Neural progenitor cell (in vitro differentiated cells): ENCODE measurements around the gene R3HDM2. TPM values are rescaled to one million over a fixed set of nuclear protein-coding genes. Genes with fewer than 3 reads are reported as not detected.
"Not testable (repeated sequence)": the region's sequence is repeated elsewhere in the genome, so short reads cannot be mapped to it uniquely, and the experiment has no call there.

ENCODE experiments used
- DNase-seq: peaks from one replicate; pipeline ENCODE4 v3.0.0-alpha.2; 2016; ENCODE audit warnings: low spot score
- H2AFZ ChIP-seq: fragments of 200-600 bp; sonication (generic); replicated peaks from 2 replicates; pipeline ENCODE4 v1.6.1; 2016; ENCODE audit warnings: antibody characterized with exemption
- H3F3A ChIP-seq: fragments of 200-600 bp; sonication (generic); 2 replicates; pipeline ENCODE4 v1.6.1; 2016; ENCODE audit warnings: antibody characterized with exemption, low read depth
- H3K27ac ChIP-seq: fragments of 200-600 bp; sonication (generic); 2 replicates; pipeline ENCODE4 v1.5.1; 2016; ENCODE audit warnings: mild to moderate bottlenecking
- H3K27me3 ChIP-seq: fragments of 200-600 bp; sonication (generic); 2 replicates; pipeline ENCODE4 v1.6.1; 2016; ENCODE audit warnings: mild to moderate bottlenecking, moderate library complexity
- H3K36me3 ChIP-seq: fragments of 200-600 bp; sonication (generic); 2 replicates; pipeline ENCODE4 v1.5.1; 2016
- H3K4me1 ChIP-seq: fragments of 200-600 bp; sonication (generic); 2 replicates; pipeline ENCODE4 v1.6.1; 2016; ENCODE audit warnings: mixed run types
- H3K4me2 ChIP-seq: fragments of 200-600 bp; sonication (generic); 2 replicates; pipeline ENCODE4 v1.6.1; 2016
- H3K4me3 ChIP-seq: fragments of 200-600 bp; sonication (generic); 2 replicates; pipeline ENCODE4 v1.5.1; 2016
- H3K79me2 ChIP-seq: fragments of 200-600 bp; sonication (generic); 2 replicates; pipeline ENCODE4 v1.6.1; 2016; ENCODE audit warnings: low read depth
- H3K9ac ChIP-seq: fragments of 200-600 bp; sonication (generic); 2 replicates; pipeline ENCODE4 v1.6.1; 2016
- H3K9me3 ChIP-seq: fragments of 200-600 bp; sonication (generic); 2 replicates; pipeline ENCODE4 v1.5.1; 2016; ENCODE audit warnings: low read depth
- H4K20me1 ChIP-seq: fragments of 200-600 bp; sonication (generic); 2 replicates; pipeline ENCODE4 v1.6.1; 2016; ENCODE audit warnings: low read depth
- H3K27ac Mint-ChIP-seq: 3 replicates; pipeline ENCODE4 v1.8.0; 2021; ENCODE audit warnings: mixed read lengths
- H3K27me3 Mint-ChIP-seq: 2 replicates; pipeline ENCODE4 v1.8.0; 2022; ENCODE audit warnings: low read depth, mild to moderate bottlenecking, inconsistent platforms, moderate library complexity, mixed read lengths; ENCODE audit not compliant: insufficient read depth
- H3K36me3 Mint-ChIP-seq: 3 replicates; pipeline ENCODE4 v1.8.0; 2021; ENCODE audit warnings: mixed read lengths
- H3K4me1 Mint-ChIP-seq: 3 replicates; pipeline ENCODE4 v1.8.0; 2021; ENCODE audit warnings: mixed read lengths
- H3K4me3 Mint-ChIP-seq: 3 replicates; pipeline ENCODE4 v1.8.0; 2021; ENCODE audit warnings: mild to moderate bottlenecking, moderate library complexity, mixed read lengths
- H3K9me3 Mint-ChIP-seq: 3 replicates; pipeline ENCODE4 v1.8.0; 2020; ENCODE audit warnings: mixed read lengths
- EZH2 ChIP-seq: fragments of 200-600 bp; sonication (generic); IDR thresholded peaks from 2 replicates; pipeline ENCODE4 v1.6.1; 2017; ENCODE audit warnings: antibody characterized with exemption, mild to moderate bottlenecking, moderate library complexity
- EZH2phosphoT487 ChIP-seq: fragments of 200-600 bp; sonication (generic); IDR thresholded peaks from 2 replicates; pipeline ENCODE4 v1.6.1; 2017; ENCODE audit warnings: antibody characterized with exemption
- total RNA-seq: library from RNA; depleted of rRNA; stranded (reverse); fragments of >200 nt; gene quantifications from 2 replicates; pipeline ENCODE4 v1.2.3, GENCODE V29; 2015; ENCODE audit warnings: low replicate concordance
- TF ChIP-seq, protein P1 (sequence below): fragments of 200-600 bp; sonication (generic); IDR thresholded peaks from 2 replicates; pipeline ENCODE4 v1.5.1; 2017; ENCODE audit warnings: antibody characterized with exemption, mild to moderate bottlenecking

R3HDM2 gene
- total RNA-seq, 1 donor from 2014 or later = 40.0 TPM

DNA sequence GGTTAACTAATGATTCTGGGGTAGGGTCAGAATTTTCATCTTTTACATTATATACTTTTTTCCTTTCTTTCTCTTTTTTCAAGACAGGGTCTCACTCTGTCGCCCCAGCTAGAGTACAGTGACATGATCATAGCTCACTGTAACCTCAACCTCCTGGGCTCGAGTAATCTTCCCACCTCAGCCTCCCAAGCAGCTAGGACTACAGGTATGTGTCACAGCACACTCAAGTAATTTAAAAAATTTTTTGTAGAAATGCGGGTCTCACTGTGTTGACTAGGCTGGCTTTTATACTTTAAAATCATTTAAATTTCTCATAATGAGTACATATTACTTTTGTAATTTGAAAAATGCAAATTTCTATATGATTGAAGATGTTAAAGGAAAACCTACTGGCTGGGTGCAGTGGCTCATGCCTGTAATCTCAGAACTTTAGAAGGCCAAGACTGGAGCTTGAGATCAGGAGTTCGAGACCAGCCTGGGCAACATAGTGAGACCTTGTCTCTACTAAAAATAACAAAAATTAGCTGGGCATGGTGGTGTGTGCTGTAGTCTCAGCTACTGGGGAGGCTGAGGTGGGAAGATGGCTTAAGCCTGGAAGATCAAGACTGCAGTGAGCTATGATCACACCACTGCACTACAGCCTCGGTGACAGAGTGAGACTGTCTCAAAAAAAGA is 25.7 kb downstream of the R3HDM2 start:
- Histone ChIP-seq H3K9ac (no peak overlapping the region), H3K4me1 (no peaks in the 10 kb centered on the region), H3K27me3 (no peaks in the 10 kb centered on the region), H3K4me3 (no peak overlapping the region), H4K20me1 (peaks cover 6% of the 10 kb centered on the region), H3K9me3 (no peaks in the 10 kb centered on the region), H3K36me3 (peaks cover 3% of the 10 kb centered on the region), H3K27ac (no peak overlapping the region), H3K4me2 (no peak overlapping the region), H3F3A (no peaks in the 10 kb centered on the region), H3K79me2 (peaks cover 51% of the 10 kb centered on the region), H2AFZ (no peak overlapping the region)
- TF ChIP-seq EZH2phosphoT487 = no peak
- TF ChIP-seq, protein P1, sequence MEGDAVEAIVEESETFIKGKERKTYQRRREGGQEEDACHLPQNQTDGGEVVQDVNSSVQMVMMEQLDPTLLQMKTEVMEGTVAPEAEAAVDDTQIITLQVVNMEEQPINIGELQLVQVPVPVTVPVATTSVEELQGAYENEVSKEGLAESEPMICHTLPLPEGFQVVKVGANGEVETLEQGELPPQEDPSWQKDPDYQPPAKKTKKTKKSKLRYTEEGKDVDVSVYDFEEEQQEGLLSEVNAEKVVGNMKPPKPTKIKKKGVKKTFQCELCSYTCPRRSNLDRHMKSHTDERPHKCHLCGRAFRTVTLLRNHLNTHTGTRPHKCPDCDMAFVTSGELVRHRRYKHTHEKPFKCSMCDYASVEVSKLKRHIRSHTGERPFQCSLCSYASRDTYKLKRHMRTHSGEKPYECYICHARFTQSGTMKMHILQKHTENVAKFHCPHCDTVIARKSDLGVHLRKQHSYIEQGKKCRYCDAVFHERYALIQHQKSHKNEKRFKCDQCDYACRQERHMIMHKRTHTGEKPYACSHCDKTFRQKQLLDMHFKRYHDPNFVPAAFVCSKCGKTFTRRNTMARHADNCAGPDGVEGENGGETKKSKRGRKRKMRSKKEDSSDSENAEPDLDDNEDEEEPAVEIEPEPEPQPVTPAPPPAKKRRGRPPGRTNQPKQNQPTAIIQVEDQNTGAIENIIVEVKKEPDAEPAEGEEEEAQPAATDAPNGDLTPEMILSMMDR = no peak
- TF ChIP-seq EZH2 = no peak
- no peaks in the 10 kb centered on the region for H3K9me3 Mint-ChIP-seq
- DNase-seq = no peak
- no peak overlapping the region for H3K27ac Mint-ChIP-seq
- H3K36me3 Mint-ChIP-seq = peaks cover 6% of the 10 kb centered on the region
- H3K27me3 Mint-ChIP-seq = no peaks in the 10 kb centered on the region
- no peak overlapping the region for H3K4me3 Mint-ChIP-seq
- H3K4me1 Mint-ChIP-seq = no peaks in the 10 kb centered on the region

DNA sequence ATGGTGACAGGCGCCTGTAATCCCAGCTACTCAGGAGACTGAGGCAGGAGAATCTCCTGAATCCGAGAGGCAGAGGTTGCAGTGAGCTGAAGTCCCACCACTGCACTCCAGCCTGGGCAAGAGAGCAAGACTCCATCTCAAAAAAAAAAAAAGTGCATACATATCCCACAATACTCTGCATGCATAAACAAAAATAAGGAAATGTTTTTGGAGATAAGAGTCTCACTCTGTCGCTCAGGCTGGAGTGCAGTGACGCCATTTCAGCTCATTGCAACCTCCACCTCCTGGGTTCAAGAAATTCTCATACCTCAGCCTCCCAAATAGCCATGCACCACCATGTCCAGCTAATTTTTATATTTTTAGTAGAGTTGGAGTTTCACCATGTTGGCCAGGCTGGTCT is 28.7 kb downstream of the R3HDM2 start:
- not testable (repeated sequence) for H3K4me3 ChIP-seq, H3K4me2 ChIP-seq, DNase-seq, H2AFZ ChIP-seq, H3K4me1 Mint-ChIP-seq, H3K4me3 Mint-ChIP-seq, H3K27me3 Mint-ChIP-seq, H3K9me3 Mint-ChIP-seq, H3F3A ChIP-seq, H3K27ac ChIP-seq, H3K36me3 Mint-ChIP-seq, H3K27me3 ChIP-seq, H3K9ac ChIP-seq, H3K9me3 ChIP-seq, H3K4me1 ChIP-seq, H3K36me3 ChIP-seq, H3K27ac Mint-ChIP-seq, H4K20me1 ChIP-seq
- H3K79me2 ChIP-seq = peaks cover 38% of the 10 kb centered on the region

DNA sequence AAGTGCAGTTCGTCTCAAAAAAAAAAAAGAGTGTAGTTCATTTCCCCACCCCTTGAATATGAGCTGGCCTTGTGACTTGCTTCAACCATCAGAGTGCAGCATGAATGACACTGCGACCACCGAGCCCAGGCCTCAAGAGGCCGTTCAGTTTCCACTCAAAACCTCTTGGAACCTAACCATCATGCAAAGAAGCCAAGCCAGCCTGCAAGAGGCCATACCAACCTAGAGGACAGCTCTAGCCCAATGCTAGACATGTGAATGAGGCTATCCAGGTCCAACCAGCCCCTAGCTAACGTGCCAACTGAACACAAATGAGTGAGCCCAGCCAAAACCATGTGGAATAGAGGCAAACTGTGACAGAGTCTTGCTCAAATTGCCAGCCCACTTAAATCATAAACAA is 29.7 kb downstream of the R3HDM2 start:
- H3K4me2 ChIP-seq = no peak overlapping the region

DNA sequence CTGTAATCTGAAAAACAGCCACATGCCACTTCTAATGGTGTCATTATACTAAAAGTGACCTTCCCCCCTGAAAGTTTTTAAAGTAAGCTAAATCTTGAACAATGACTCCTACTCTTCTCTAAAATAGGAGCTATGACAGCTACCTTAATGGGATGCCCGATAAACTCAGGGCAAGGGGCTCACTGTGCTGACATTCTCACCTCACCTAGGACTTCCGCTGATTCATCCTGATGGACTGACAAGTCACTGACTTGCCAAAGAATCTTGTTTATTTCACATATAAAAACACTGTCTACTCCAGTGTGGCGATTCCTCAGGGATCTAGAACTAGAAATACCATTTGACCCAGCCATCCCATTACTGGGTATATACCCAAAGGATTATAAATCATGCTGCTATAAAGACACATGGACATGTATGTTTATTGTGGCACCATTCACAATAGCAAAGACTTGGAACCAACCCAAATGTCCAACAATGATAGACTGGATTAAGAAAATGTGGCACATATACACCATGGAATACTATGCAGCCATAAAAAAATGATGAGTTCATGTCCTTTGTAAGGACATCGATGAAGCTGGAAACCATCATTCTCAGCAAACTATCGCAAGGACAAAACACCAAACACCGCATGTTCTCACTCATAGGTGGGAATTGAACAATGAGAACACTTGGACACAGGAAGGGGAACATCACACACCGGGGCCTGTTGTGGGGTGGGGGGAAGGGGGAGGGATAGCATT is 31.0 kb downstream of the R3HDM2 start:
- not testable (repeated sequence) for H3K9me3 Mint-ChIP-seq, H3K4me3 Mint-ChIP-seq, DNase-seq, H3K36me3 Mint-ChIP-seq, H3K27ac ChIP-seq, H3K9me3 ChIP-seq, H3K36me3 ChIP-seq, H3F3A ChIP-seq, H3K4me2 ChIP-seq, H3K27me3 ChIP-seq, H2AFZ ChIP-seq, H3K4me1 Mint-ChIP-seq, H3K4me1 ChIP-seq, H3K27ac Mint-ChIP-seq, H3K4me3 ChIP-seq, H3K9ac ChIP-seq, H3K27me3 Mint-ChIP-seq, H4K20me1 ChIP-seq
- peaks cover 36% of the 10 kb centered on the region for H3K79me2 ChIP-seq

More for the DNA sequence above, 29.7 kb downstream of the R3HDM2 start:
- Histone ChIP-seq H3K9me3 (no peaks in the 10 kb centered on the region), H3K9ac (no peak overlapping the region), H3K36me3 (no peaks in the 10 kb centered on the region), H3K4me3 (no peak overlapping the region), H3K27me3 (no peaks in the 10 kb centered on the region), H2AFZ (no peak overlapping the region), H3F3A (no peaks in the 10 kb centered on the region), H4K20me1 (no peaks in the 10 kb centered on the region), H3K4me1 (no peaks in the 10 kb centered on the region), H3K79me2 (peaks cover 36% of the 10 kb centered on the region), H3K27ac (no peak overlapping the region)
- no peak overlapping the region for H3K4me3 Mint-ChIP-seq
- TF ChIP-seq EZH2phosphoT487 = no peak
- TF ChIP-seq, protein P1 = no peak
- TF ChIP-seq EZH2 = no peak
- no peaks in the 10 kb centered on the region for H3K27me3 Mint-ChIP-seq
- no peak for DNase-seq
- H3K9me3 Mint-ChIP-seq = no peaks in the 10 kb centered on the region
- H3K4me1 Mint-ChIP-seq = no peaks in the 10 kb centered on the region
- peaks cover 2% of the 10 kb centered on the region for H3K36me3 Mint-ChIP-seq
- H3K27ac Mint-ChIP-seq = no peak overlapping the region
